GM10266 (cell line): ENCODE measurements around the gene PLGRKT.
A peak's percentile ranks its signal among the peaks of the same experiment; 100 is the strongest.
"Not testable (repeated sequence)": the region's sequence is repeated elsewhere in the genome, so short reads cannot be mapped to it uniquely, and the experiment has no call there.

Source experiments
- DNase-seq: peaks from one replicate; pipeline ENCODE4 v3.0.0; 2012; ENCODE audit errors: extremely low spot score
- TF ChIP-seq, protein P1 (sequence below): IDR thresholded peaks from 2 replicates; pipeline ENCODE4 v1.5.1; 2012; ENCODE audit warnings: mild to moderate bottlenecking, low read depth; ENCODE audit not compliant: control insufficient read depth, insufficient read depth; ENCODE audit errors: missing control alignments

The PLGRKT gene

DNA sequence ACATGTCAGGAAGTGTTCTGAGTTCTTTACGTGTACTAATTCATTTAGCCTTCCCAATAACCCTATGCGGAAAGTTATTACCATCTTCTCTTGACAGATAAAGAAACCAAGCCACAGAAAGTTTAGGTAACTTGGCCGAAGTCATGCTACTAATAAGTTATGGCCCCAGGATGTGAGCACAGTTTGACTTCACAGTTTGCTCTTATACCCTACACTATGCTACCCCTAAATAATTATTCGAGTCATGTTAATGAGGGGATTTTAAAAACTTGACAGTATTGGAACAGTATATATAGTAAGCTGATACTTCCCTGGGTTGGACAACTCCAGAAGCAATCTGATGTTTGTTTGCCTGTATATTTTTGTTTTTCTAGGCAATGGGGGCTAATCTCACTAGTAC lies 43.2 kb upstream of the PLGRKT start:
- TF ChIP-seq, protein P1, sequence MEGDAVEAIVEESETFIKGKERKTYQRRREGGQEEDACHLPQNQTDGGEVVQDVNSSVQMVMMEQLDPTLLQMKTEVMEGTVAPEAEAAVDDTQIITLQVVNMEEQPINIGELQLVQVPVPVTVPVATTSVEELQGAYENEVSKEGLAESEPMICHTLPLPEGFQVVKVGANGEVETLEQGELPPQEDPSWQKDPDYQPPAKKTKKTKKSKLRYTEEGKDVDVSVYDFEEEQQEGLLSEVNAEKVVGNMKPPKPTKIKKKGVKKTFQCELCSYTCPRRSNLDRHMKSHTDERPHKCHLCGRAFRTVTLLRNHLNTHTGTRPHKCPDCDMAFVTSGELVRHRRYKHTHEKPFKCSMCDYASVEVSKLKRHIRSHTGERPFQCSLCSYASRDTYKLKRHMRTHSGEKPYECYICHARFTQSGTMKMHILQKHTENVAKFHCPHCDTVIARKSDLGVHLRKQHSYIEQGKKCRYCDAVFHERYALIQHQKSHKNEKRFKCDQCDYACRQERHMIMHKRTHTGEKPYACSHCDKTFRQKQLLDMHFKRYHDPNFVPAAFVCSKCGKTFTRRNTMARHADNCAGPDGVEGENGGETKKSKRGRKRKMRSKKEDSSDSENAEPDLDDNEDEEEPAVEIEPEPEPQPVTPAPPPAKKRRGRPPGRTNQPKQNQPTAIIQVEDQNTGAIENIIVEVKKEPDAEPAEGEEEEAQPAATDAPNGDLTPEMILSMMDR, result no peak
- DNase-seq, result no peak

- TF ChIP-seq, protein P1, result no peak
- peak; percentile 18 for DNase-seq
Observed at GRCh38 chr9:5479994-5480694, 42.4 kb upstream of the PLGRKT start.

- DNase-seq, result no peak
Observed at GRCh38 chr9:5478206-5478605, 40.5 kb upstream of the PLGRKT start.

DNA sequence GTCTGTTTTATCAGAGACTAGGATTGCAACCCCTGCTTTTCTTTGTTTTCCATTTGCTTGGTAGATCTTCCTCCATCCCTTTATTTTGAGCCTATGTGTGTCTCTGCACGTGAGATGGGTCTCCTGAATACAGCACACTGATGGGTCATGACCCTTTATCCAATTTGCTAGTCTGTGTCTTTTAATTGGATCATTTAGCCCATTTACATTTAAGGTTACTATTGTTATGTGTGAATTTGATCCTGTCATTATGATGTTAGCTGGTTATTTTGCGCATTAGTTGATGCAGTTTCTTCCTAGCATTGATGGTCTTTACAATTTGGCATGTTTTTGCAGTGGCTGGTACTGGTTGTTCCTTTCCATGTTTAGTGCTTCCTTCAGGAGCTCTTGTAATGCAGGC lies 37.9 kb upstream of the PLGRKT start:
- not testable (repeated sequence) for DNase-seq

More at GRCh38 chr9:5478206-5478605, 40.5 kb upstream of the PLGRKT start:
- TF ChIP-seq, protein P1, result no peak

GRCh38 chr9:5470816-5471215 lies 33.1 kb upstream of the PLGRKT start:
- no peak for DNase-seq
- TF ChIP-seq, protein P1, result no peak

GRCh38 chr9:5470122-5470521 lies 32.4 kb upstream of the PLGRKT start:
- DNase-seq, result no peak
- TF ChIP-seq, protein P1, result no peak

DNA sequence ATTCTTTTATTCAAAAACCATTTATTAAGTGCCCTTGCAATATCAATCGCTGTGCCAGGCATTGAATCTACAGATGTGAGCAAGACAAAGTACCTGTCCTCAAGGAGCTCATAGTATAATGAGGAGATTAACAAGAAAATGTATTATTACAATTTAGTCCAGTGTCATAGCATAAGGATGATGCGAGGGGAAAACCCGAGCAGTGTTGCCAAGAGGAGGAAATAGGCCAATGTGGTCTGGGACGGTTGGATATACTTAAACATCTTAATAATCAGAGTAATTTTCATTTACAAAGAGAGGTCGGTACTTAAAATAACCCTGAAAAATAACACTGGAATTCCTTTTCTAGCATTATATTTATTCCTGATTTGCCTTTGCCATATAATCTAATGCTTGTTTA lies 31.1 kb upstream of the PLGRKT start:
- DNase-seq, result no peak
- TF ChIP-seq, protein P1, result no peak

- no peak for DNase-seq
- TF ChIP-seq, protein P1, result no peak
Observed at GRCh38 chr9:5466766-5467165, 29.0 kb upstream of the PLGRKT start.
